Measurements from ENCODE around the gene GATAD2A.

GATAD2A gene

GRCh38 chr19:19502281-19502680 is 96.8 kb downstream of the GATAD2A start:
- Histone ChIP-seq H3K36me3 (ENCODE audit: control insufficient read depth in 1 of 2, insufficient read depth in 2 of 2, low read length in 2 of 2) (peaks cover 35 to 86% of the 10 kb centered on the region in 2 donors), H3K27me3 (ENCODE audit: low read depth, low read length) (no peaks in the 10 kb centered on the region)

GRCh38 chr19:19502808-19503602 is 97.5 kb downstream of the GATAD2A start:
- Histone ChIP-seq H3K36me3 (ENCODE audit: control insufficient read depth in 1 of 2, insufficient read depth in 2 of 2, low read length in 2 of 2) (peaks cover 40 to 86% of the 10 kb centered on the region in 2 donors), H3K9me3 (ENCODE audit: control insufficient read depth in 1 of 2, low read length in 2 of 2) (no peaks in the 10 kb centered on the region), H3K4me3 (ENCODE audit: low read depth in 1 of 2, low read length in 2 of 2) (no peak overlapping the region), H3K4me1 (ENCODE audit: control insufficient read depth in 1 of 2, insufficient read depth in 2 of 2, low read length in 2 of 2) (no peaks in the 10 kb centered on the region), H3K27ac (ENCODE audit: low read length) (no peak overlapping the region), H3K27me3 (ENCODE audit: low read depth, low read length) (no peaks in the 10 kb centered on the region)

More at GRCh38 chr19:19502281-19502680, 96.8 kb downstream of the GATAD2A start:
- Histone ChIP-seq H3K4me3 (ENCODE audit: low read depth in 1 of 2, low read length in 2 of 2) (no peak overlapping the region), H3K9me3 (ENCODE audit: control insufficient read depth in 1 of 2, low read length in 2 of 2) (no peaks in the 10 kb centered on the region), H3K4me1 (ENCODE audit: control insufficient read depth in 1 of 2, insufficient read depth in 2 of 2, low read length in 2 of 2) (no peaks in the 10 kb centered on the region), H3K27ac (ENCODE audit: low read length) (no peak overlapping the region)

GRCh38 chr19:19504754-19505668 is 99.5 kb downstream of the GATAD2A start:
- H3K4me1 ChIP-seq (ENCODE audit: control insufficient read depth in 1 of 2, insufficient read depth in 2 of 2, low read length in 2 of 2): no peaks in the 10 kb centered on the region
- H3K27me3 ChIP-seq (ENCODE audit: low read depth, low read length): no peaks in the 10 kb centered on the region
- H3K4me3 ChIP-seq (ENCODE audit: low read depth in 1 of 2, low read length in 2 of 2): no peak overlapping the region
- no peaks in the 10 kb centered on the region for H3K9me3 ChIP-seq (ENCODE audit: control insufficient read depth in 1 of 2, low read length in 2 of 2)
- H3K36me3 ChIP-seq (ENCODE audit: control insufficient read depth in 1 of 2, insufficient read depth in 2 of 2, low read length in 2 of 2): peaks cover 38 to 68% of the 10 kb centered on the region in 2 donors
- H3K27ac ChIP-seq (ENCODE audit: low read length): no peak overlapping the region

GRCh38 chr19:19505669-19506326 is 100.3 kb downstream of the GATAD2A start:
- no peak overlapping the region for H3K27ac ChIP-seq (ENCODE audit: low read length)
- no peaks in the 10 kb centered on the region for H3K27me3 ChIP-seq (ENCODE audit: low read depth, low read length)
- H3K4me3 ChIP-seq (ENCODE audit: low read depth in 1 of 2, low read length in 2 of 2): no peak overlapping the region
- no peaks in the 10 kb centered on the region for H3K4me1 ChIP-seq (ENCODE audit: control insufficient read depth in 1 of 2, insufficient read depth in 2 of 2, low read length in 2 of 2)
- H3K36me3 ChIP-seq (ENCODE audit: control insufficient read depth in 1 of 2, insufficient read depth in 2 of 2, low read length in 2 of 2): peaks cover 31 to 60% of the 10 kb centered on the region in 2 donors
- H3K9me3 ChIP-seq (ENCODE audit: control insufficient read depth in 1 of 2, low read length in 2 of 2): no peaks in the 10 kb centered on the region

DNA sequence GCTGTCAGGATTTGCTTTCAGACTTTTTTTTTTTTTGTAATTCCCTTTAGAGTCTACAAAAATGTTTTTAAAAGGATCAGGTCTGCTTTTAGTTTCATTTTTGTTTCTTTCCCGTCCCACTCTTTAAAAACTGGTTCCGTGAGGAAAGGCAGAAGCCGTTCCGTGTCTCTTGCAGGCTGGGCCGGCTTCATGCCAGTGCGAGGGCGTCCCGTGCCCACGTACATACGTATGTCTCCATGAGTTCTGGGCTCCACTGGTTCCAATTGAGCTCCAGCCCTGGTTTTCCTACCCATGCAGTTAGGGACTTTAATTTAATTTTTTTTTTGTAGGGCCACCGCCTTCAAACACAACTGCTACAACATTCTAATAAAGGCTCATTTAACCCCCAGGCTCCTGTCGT is 101.1 kb downstream of the GATAD2A start:
- no peaks in the 10 kb centered on the region for H3K27me3 ChIP-seq (ENCODE audit: low read depth, low read length)
- H3K4me3 ChIP-seq (ENCODE audit: low read depth in 1 of 2, low read length in 2 of 2): no peak overlapping the region
- H3K9me3 ChIP-seq (ENCODE audit: control insufficient read depth in 1 of 2, low read length in 2 of 2): no peaks in the 10 kb centered on the region
- H3K36me3 ChIP-seq (ENCODE audit: control insufficient read depth in 1 of 2, insufficient read depth in 2 of 2, low read length in 2 of 2): peaks cover 27 to 52% of the 10 kb centered on the region in 2 donors
- H3K4me1 ChIP-seq (ENCODE audit: control insufficient read depth in 1 of 2, insufficient read depth in 2 of 2, low read length in 2 of 2): no peaks in the 10 kb centered on the region
- no peak overlapping the region for H3K27ac ChIP-seq (ENCODE audit: low read length)

DNA sequence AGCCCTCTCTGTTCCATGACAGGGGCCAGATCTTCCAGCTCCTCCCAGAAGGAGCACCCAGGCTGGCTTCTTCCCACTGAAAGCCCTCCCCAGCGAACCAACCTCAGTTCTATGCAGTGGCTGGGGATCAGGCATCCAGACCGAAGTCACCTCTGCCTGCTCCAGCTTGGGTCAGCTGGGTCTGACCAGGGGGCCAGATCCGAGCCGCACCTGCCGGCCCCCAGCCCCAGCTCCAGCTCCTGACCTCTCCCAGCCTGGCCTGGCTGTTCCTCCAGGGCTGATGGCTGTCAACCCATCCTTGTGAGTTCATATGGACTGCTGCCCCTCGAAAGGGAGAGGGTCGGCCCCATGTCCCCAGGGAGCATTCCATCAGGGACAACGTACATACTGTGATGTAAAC is 101.9 kb downstream of the GATAD2A start:
- peaks cover 20 to 44% of the 10 kb centered on the region in 2 donors for H3K36me3 ChIP-seq (ENCODE audit: control insufficient read depth in 1 of 2, insufficient read depth in 2 of 2, low read length in 2 of 2)
- H3K27ac ChIP-seq (ENCODE audit: low read length): no peak overlapping the region
- H3K27me3 ChIP-seq (ENCODE audit: low read depth, low read length): no peaks in the 10 kb centered on the region
- H3K4me1 ChIP-seq (ENCODE audit: control insufficient read depth in 1 of 2, insufficient read depth in 2 of 2, low read length in 2 of 2): no peaks in the 10 kb centered on the region
- H3K4me3 ChIP-seq (ENCODE audit: low read depth in 1 of 2, low read length in 2 of 2): no peak overlapping the region
- no peaks in the 10 kb centered on the region for H3K9me3 ChIP-seq (ENCODE audit: control insufficient read depth in 1 of 2, low read length in 2 of 2)

- Histone ChIP-seq H3K27me3 (ENCODE audit: low read depth, low read length) (no peaks in the 10 kb centered on the region), H3K36me3 (ENCODE audit: control insufficient read depth in 1 of 2, insufficient read depth in 2 of 2, low read length in 2 of 2) (peaks cover 14 to 36% of the 10 kb centered on the region in 2 donors), H3K4me3 (ENCODE audit: low read depth in 1 of 2, low read length in 2 of 2) (no peak overlapping the region), H3K9me3 (ENCODE audit: control insufficient read depth in 1 of 2, low read length in 2 of 2) (no peaks in the 10 kb centered on the region), H3K27ac (ENCODE audit: low read length) (no peak overlapping the region), H3K4me1 (ENCODE audit: control insufficient read depth in 1 of 2, insufficient read depth in 2 of 2, low read length in 2 of 2) (no peaks in the 10 kb centered on the region)
Measured at GRCh38 chr19:19508217-19508616, 102.7 kb downstream of the GATAD2A start.

- peaks cover 0 to 9% of the 10 kb centered on the region in 2 donors for H3K4me1 ChIP-seq (ENCODE audit: control insufficient read depth in 1 of 2, insufficient read depth in 2 of 2, low read length in 2 of 2)
- peaks cover 11 to 24% of the 10 kb centered on the region in 2 donors for H3K36me3 ChIP-seq (ENCODE audit: control insufficient read depth in 1 of 2, insufficient read depth in 2 of 2, low read length in 2 of 2)
- H3K27ac ChIP-seq (ENCODE audit: low read length): no peak overlapping the region
- no peaks in the 10 kb centered on the region for H3K9me3 ChIP-seq (ENCODE audit: control insufficient read depth in 1 of 2, low read length in 2 of 2)
- H3K27me3 ChIP-seq (ENCODE audit: low read depth, low read length): no peaks in the 10 kb centered on the region
- no peak overlapping the region for H3K4me3 ChIP-seq (ENCODE audit: low read depth in 1 of 2, low read length in 2 of 2)
Measured at GRCh38 chr19:19510432-19510831, 105.0 kb downstream of the GATAD2A start.

- Histone ChIP-seq H3K4me3 (ENCODE audit: low read depth in 1 of 2, low read length in 2 of 2) (peak overlapping the region; percentile 30 to 51), H3K27ac (ENCODE audit: low read length) (no peak overlapping the region), H3K4me1 (ENCODE audit: control insufficient read depth in 1 of 2, insufficient read depth in 2 of 2, low read length in 2 of 2) (peaks cover 0 to 25% of the 10 kb centered on the region in 2 donors), H3K36me3 (ENCODE audit: control insufficient read depth in 1 of 2, insufficient read depth in 2 of 2, low read length in 2 of 2) (no peaks in the 10 kb centered on the region), H3K27me3 (ENCODE audit: low read depth, low read length) (no peaks in the 10 kb centered on the region), H3K9me3 (ENCODE audit: control insufficient read depth in 1 of 2, low read length in 2 of 2) (no peaks in the 10 kb centered on the region)
Measured at GRCh38 chr19:19513682-19514081, 108.2 kb downstream of the GATAD2A start.

GRCh38 chr19:19514215-19514657 is 108.8 kb downstream of the GATAD2A start:
- peaks cover 0 to 29% of the 10 kb centered on the region in 2 donors for H3K4me1 ChIP-seq (ENCODE audit: control insufficient read depth in 1 of 2, insufficient read depth in 2 of 2, low read length in 2 of 2)
- no peaks in the 10 kb centered on the region for H3K27me3 ChIP-seq (ENCODE audit: low read depth, low read length)
- peak overlapping the region; percentile 30 to 51 for H3K4me3 ChIP-seq (ENCODE audit: low read depth in 1 of 2, low read length in 2 of 2)
- H3K36me3 ChIP-seq (ENCODE audit: control insufficient read depth in 1 of 2, insufficient read depth in 2 of 2, low read length in 2 of 2): peaks cover 0 to 3% of the 10 kb centered on the region in 2 donors
- no peak overlapping the region for H3K27ac ChIP-seq (ENCODE audit: low read length)
- H3K9me3 ChIP-seq (ENCODE audit: control insufficient read depth in 1 of 2, low read length in 2 of 2): no peaks in the 10 kb centered on the region

Measured in muscle layer of duodenum (tissue), 2 donors.